Measurements from ENCODE around the gene XYLT1.

DNA sequence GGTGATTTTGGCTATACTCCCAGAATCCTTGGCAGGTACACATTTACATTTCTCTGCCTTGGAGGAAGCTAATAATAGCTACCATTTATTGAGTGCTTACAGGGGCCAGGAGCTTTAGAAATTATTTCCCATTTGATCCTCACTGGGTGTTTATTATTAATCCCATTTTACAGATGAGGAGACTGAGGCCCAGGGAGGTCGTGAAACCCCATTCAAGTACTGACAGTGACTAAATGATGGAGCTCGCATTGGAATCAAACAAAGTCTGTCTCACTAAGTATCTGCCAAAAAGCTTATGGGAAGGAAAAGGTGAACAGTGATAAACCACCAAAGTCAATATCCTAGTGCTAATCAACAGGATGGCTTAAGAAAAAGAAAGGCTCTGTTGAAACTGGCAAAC, 33.3 kb upstream of the XYLT1 start:
- TF ChIP-seq, protein P1, sequence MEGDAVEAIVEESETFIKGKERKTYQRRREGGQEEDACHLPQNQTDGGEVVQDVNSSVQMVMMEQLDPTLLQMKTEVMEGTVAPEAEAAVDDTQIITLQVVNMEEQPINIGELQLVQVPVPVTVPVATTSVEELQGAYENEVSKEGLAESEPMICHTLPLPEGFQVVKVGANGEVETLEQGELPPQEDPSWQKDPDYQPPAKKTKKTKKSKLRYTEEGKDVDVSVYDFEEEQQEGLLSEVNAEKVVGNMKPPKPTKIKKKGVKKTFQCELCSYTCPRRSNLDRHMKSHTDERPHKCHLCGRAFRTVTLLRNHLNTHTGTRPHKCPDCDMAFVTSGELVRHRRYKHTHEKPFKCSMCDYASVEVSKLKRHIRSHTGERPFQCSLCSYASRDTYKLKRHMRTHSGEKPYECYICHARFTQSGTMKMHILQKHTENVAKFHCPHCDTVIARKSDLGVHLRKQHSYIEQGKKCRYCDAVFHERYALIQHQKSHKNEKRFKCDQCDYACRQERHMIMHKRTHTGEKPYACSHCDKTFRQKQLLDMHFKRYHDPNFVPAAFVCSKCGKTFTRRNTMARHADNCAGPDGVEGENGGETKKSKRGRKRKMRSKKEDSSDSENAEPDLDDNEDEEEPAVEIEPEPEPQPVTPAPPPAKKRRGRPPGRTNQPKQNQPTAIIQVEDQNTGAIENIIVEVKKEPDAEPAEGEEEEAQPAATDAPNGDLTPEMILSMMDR (IDR thresholded peaks at IDR 0.05), result no peak
- TF ChIP-seq POLR2A (IDR thresholded peaks at IDR 0.05), result no peak
